HUES64 (cell line): ENCODE results near the gene NIPA2.

Source experiments
- H3K27ac ChIP-seq: 2 replicates; pipeline ENCODE4 v1.7.0; 2013; ENCODE audit warnings: low read depth, low read length, inconsistent platforms
- H3K27me3 ChIP-seq: 2 replicates; pipeline ENCODE4 v1.6.1; 2013; ENCODE audit warnings: mild to moderate bottlenecking, low read length; ENCODE audit not compliant: insufficient read depth
- H3K36me3 ChIP-seq: 2 replicates; pipeline ENCODE4 v1.6.1; 2013; ENCODE audit warnings: mild to moderate bottlenecking, low read length; ENCODE audit not compliant: insufficient read depth
- H3K4me1 ChIP-seq: 2 replicates; pipeline ENCODE4 v1.6.1; 2013; ENCODE audit warnings: mild to moderate bottlenecking, low read length, moderate library complexity; ENCODE audit not compliant: insufficient read depth
- H3K4me3 ChIP-seq: 2 replicates; pipeline ENCODE4 v1.5.1; 2013; ENCODE audit warnings: mild to moderate bottlenecking, low read length, moderate library complexity
- H3K9ac ChIP-seq: 2 replicates; pipeline ENCODE4 v1.6.1; 2013; ENCODE audit warnings: mild to moderate bottlenecking, low read depth, low read length
- H3K9me3 ChIP-seq: 2 replicates; pipeline ENCODE4 v1.6.1; 2013; ENCODE audit warnings: low read depth, low read length; ENCODE audit not compliant: insufficient read depth
- WGBS: fragments of 150-250, 120-280 bp; methylation state at CpG from one replicate; pipeline ENCODE4 v1.1.7; 2013; ENCODE audit warnings: missing lambda C conversion rate; 5-methylcytosine and 5-hydroxymethylcytosine counted together

Gene NIPA2

GRCh38 chr15:22890296-22890695 lies 51.8 kb downstream of the NIPA2 start:
- Histone ChIP-seq H3K9me3 (no peaks in the 10 kb centered on the region), H3K9ac (no peak overlapping the region), H3K4me3 (no peak overlapping the region), H3K4me1 (no peaks in the 10 kb centered on the region), H3K27me3 (no peaks in the 10 kb centered on the region), H3K27ac (no peak overlapping the region), H3K36me3 (peaks cover 28% of the 10 kb centered on the region)
- 97% methylated on average over 11 of the region's 11 CpGs for WGBS

- Histone ChIP-seq H3K27me3 (no peaks in the 10 kb centered on the region), H3K36me3 (peaks cover 33% of the 10 kb centered on the region), H3K27ac (no peak overlapping the region; the same call in 1 of the 2 replicates), H3K9ac (no peak overlapping the region), H3K4me1 (no peaks in the 10 kb centered on the region), H3K9me3 (no peaks in the 10 kb centered on the region), H3K4me3 (no peak overlapping the region)
- WGBS = 92% methylated on average over 33 of the region's 33 CpGs
Measured at GRCh38 chr15:22891426-22892210, 53.2 kb downstream of the NIPA2 start.

GRCh38 chr15:22892333-22892732 lies 53.9 kb downstream of the NIPA2 start:
- Histone ChIP-seq H3K9ac (no peak overlapping the region), H3K27ac (no peak overlapping the region; the same call in 1 of the 2 replicates), H3K4me3 (no peak overlapping the region), H3K27me3 (no peaks in the 10 kb centered on the region), H3K36me3 (peaks cover 31% of the 10 kb centered on the region), H3K4me1 (no peaks in the 10 kb centered on the region), H3K9me3 (no peaks in the 10 kb centered on the region)
- WGBS = 92% methylated on average over 6 of the region's 9 CpGs

- H3K9ac ChIP-seq = no peak overlapping the region
- H3K27me3 ChIP-seq = no peaks in the 10 kb centered on the region
- H3K36me3 ChIP-seq = peaks cover 34% of the 10 kb centered on the region
- no peak overlapping the region for H3K27ac ChIP-seq
- H3K4me1 ChIP-seq = no peaks in the 10 kb centered on the region
- H3K9me3 ChIP-seq = no peaks in the 10 kb centered on the region
- 93% methylated on average over 17 of the region's 17 CpGs for WGBS
- H3K4me3 ChIP-seq = no peak overlapping the region
Measured at GRCh38 chr15:22893081-22893480, 54.6 kb downstream of the NIPA2 start.

- peaks cover 34% of the 10 kb centered on the region for H3K36me3 ChIP-seq
- no peaks in the 10 kb centered on the region for H3K9me3 ChIP-seq
- WGBS = 96% methylated on average over 12 of the region's 13 CpGs
- H3K4me3 ChIP-seq = no peak overlapping the region
- H3K4me1 ChIP-seq = no peaks in the 10 kb centered on the region
- H3K9ac ChIP-seq = no peak overlapping the region
- no peak overlapping the region for H3K27ac ChIP-seq
- H3K27me3 ChIP-seq = no peaks in the 10 kb centered on the region
Measured at GRCh38 chr15:22893881-22894280, 55.4 kb downstream of the NIPA2 start.

- H3K27me3 ChIP-seq = no peaks in the 10 kb centered on the region
- H3K36me3 ChIP-seq = peaks cover 47% of the 10 kb centered on the region
- H3K27ac ChIP-seq = no peak overlapping the region
- no peak overlapping the region for H3K4me3 ChIP-seq
- no peak overlapping the region for H3K9ac ChIP-seq
- H3K9me3 ChIP-seq = no peaks in the 10 kb centered on the region
- no peaks in the 10 kb centered on the region for H3K4me1 ChIP-seq
- WGBS = 93% methylated on average over 10 of the region's 10 CpGs
Measured at GRCh38 chr15:22895465-22896190, 57.2 kb downstream of the NIPA2 start.

GRCh38 chr15:22902046-22902445 lies 63.6 kb downstream of the NIPA2 start:
- H3K9me3 ChIP-seq = no peaks in the 10 kb centered on the region
- peaks cover 62% of the 10 kb centered on the region for H3K36me3 ChIP-seq
- H3K27ac ChIP-seq = no peak overlapping the region
- no peaks in the 10 kb centered on the region for H3K4me1 ChIP-seq
- 97% methylated on average over 11 of the region's 11 CpGs for WGBS
- H3K27me3 ChIP-seq = no peaks in the 10 kb centered on the region
- no peak overlapping the region for H3K4me3 ChIP-seq
- H3K9ac ChIP-seq = no peak overlapping the region

GRCh38 chr15:22902578-22902977 lies 64.1 kb downstream of the NIPA2 start:
- Histone ChIP-seq H3K9ac (no peak overlapping the region), H3K4me1 (no peaks in the 10 kb centered on the region), H3K27me3 (no peaks in the 10 kb centered on the region), H3K36me3 (peaks cover 65% of the 10 kb centered on the region), H3K27ac (no peak overlapping the region), H3K4me3 (no peak overlapping the region), H3K9me3 (no peaks in the 10 kb centered on the region)
- 87% methylated on average over 12 of the region's 12 CpGs for WGBS

GRCh38 chr15:22902981-22903380 lies 64.5 kb downstream of the NIPA2 start:
- H3K9ac ChIP-seq = no peak overlapping the region
- 92% methylated on average over 11 of the region's 11 CpGs for WGBS
- peaks cover 66% of the 10 kb centered on the region for H3K36me3 ChIP-seq

GRCh38 chr15:22903427-22903826 lies 65.0 kb downstream of the NIPA2 start:
- Histone ChIP-seq H3K36me3 (peaks cover 69% of the 10 kb centered on the region), H3K9me3 (no peaks in the 10 kb centered on the region), H3K4me3 (no peak overlapping the region), H3K27ac (no peak overlapping the region), H3K27me3 (no peaks in the 10 kb centered on the region), H3K4me1 (no peaks in the 10 kb centered on the region), H3K9ac (no peak overlapping the region)
- WGBS = 95% methylated on average over 18 of the region's 18 CpGs

More at GRCh38 chr15:22902981-22903380, 64.5 kb downstream of the NIPA2 start:
- Histone ChIP-seq H3K9me3 (no peaks in the 10 kb centered on the region), H3K4me1 (no peaks in the 10 kb centered on the region), H3K4me3 (no peak overlapping the region), H3K27me3 (no peaks in the 10 kb centered on the region), H3K27ac (no peak overlapping the region)

GRCh38 chr15:22903961-22904534 lies 65.6 kb downstream of the NIPA2 start:
- Histone ChIP-seq H3K36me3 (peaks cover 72% of the 10 kb centered on the region), H3K9ac (no peak overlapping the region), H3K9me3 (no peaks in the 10 kb centered on the region), H3K4me1 (no peaks in the 10 kb centered on the region), H3K27me3 (no peaks in the 10 kb centered on the region), H3K27ac (no peak overlapping the region), H3K4me3 (no peak overlapping the region)
- WGBS = 97% methylated on average over 19 of the region's 19 CpGs
